Dendritic cell treated with granulocyte-macrophage colony-stimulating factor and Interleukin-4, amounts not matched to agents 40 ng/mL and 50 ng/mL, for 4 days (primary cell): ENCODE data around the gene MAG.

Source experiments
- H3K27ac Mint-ChIP-seq: one replicate; pipeline ENCODE4 v1.8.0; 2022; ENCODE audit warnings: mild to moderate bottlenecking, mixed read lengths
- H3K27me3 Mint-ChIP-seq: one replicate; pipeline ENCODE4 v1.8.0; 2022; ENCODE audit warnings: mild to moderate bottlenecking, mixed read lengths
- H3K36me3 Mint-ChIP-seq: one replicate; pipeline ENCODE4 v1.8.0; 2022; ENCODE audit warnings: low read depth, mixed read lengths
- H3K4me1 Mint-ChIP-seq: one replicate; pipeline ENCODE4 v1.8.0; 2022; ENCODE audit warnings: low read depth, mixed read lengths
- H3K4me3 Mint-ChIP-seq: one replicate; pipeline ENCODE4 v1.8.0; 2022; ENCODE audit warnings: mild to moderate bottlenecking, moderate library complexity, mixed read lengths
- H3K9me3 Mint-ChIP-seq: one replicate; pipeline ENCODE4 v1.8.0; 2022; ENCODE audit warnings: mixed read lengths
- intact Hi-C: fragments of 100-400 bp; cut with micrococcal nuclease; formaldehyde crosslinking; loops from one replicate; pipeline ENCODE4 v1.15.0; 2022

The MAG gene

GRCh38 chr19:35306473-35307246 is 14.7 kb downstream of the MAG start:
- no peak overlapping the region for H3K4me3 Mint-ChIP-seq
- no peaks in the 10 kb centered on the region for H3K9me3 Mint-ChIP-seq
- peak overlapping the region; percentile 53 for H3K27ac Mint-ChIP-seq
- H3K27me3 Mint-ChIP-seq: peaks cover 18% of the 10 kb centered on the region
- no peaks in the 10 kb centered on the region for H3K36me3 Mint-ChIP-seq
- intact Hi-C loops: no loop called here
- peaks cover 39% of the 10 kb centered on the region for H3K4me1 Mint-ChIP-seq

- Mint-ChIP-seq H3K36me3 (no peaks in the 10 kb centered on the region), H3K4me1 (peaks cover 42% of the 10 kb centered on the region), H3K27me3 (peaks cover 20% of the 10 kb centered on the region), H3K27ac (peak overlapping the region; percentile 53), H3K4me3 (no peak overlapping the region), H3K9me3 (no peaks in the 10 kb centered on the region)
- intact Hi-C loops: no loop called here
Measured at GRCh38 chr19:35307931-35308330, 16.0 kb downstream of the MAG start.

GRCh38 chr19:35308910-35309309 is 16.9 kb downstream of the MAG start:
- peaks cover 44% of the 10 kb centered on the region for H3K4me1 Mint-ChIP-seq
- no peaks in the 10 kb centered on the region for H3K36me3 Mint-ChIP-seq
- H3K27ac Mint-ChIP-seq: peak overlapping the region; percentile 20
- intact Hi-C loops: no loop called here
- no peaks in the 10 kb centered on the region for H3K9me3 Mint-ChIP-seq
- no peak overlapping the region for H3K4me3 Mint-ChIP-seq
- H3K27me3 Mint-ChIP-seq: peaks cover 20% of the 10 kb centered on the region

GRCh38 chr19:35309481-35310279 is 17.7 kb downstream of the MAG start:
- Mint-ChIP-seq H3K4me1 (peaks cover 46% of the 10 kb centered on the region), H3K27ac (peak overlapping the region; percentile 20), H3K4me3 (no peak overlapping the region), H3K27me3 (peaks cover 17% of the 10 kb centered on the region), H3K36me3 (no peaks in the 10 kb centered on the region), H3K9me3 (no peaks in the 10 kb centered on the region)
- intact Hi-C loops: no loop called here

GRCh38 chr19:35310331-35310730 is 18.4 kb downstream of the MAG start:
- Mint-ChIP-seq H3K4me3 (no peak overlapping the region), H3K27me3 (peaks cover 17% of the 10 kb centered on the region), H3K27ac (peak overlapping the region; percentile 4), H3K9me3 (no peaks in the 10 kb centered on the region), H3K4me1 (peaks cover 46% of the 10 kb centered on the region), H3K36me3 (no peaks in the 10 kb centered on the region)
- intact Hi-C loops: no loop called here

GRCh38 chr19:35310811-35311465 is 19.0 kb downstream of the MAG start:
- Mint-ChIP-seq H3K27ac (peak overlapping the region; percentile 48), H3K4me1 (peaks cover 50% of the 10 kb centered on the region), H3K36me3 (no peaks in the 10 kb centered on the region), H3K27me3 (peaks cover 19% of the 10 kb centered on the region), H3K4me3 (no peak overlapping the region), H3K9me3 (no peaks in the 10 kb centered on the region)
- intact Hi-C loops: no loop called here

- peaks cover 44% of the 10 kb centered on the region for H3K4me1 Mint-ChIP-seq
- peak overlapping the region; percentile 48 for H3K27ac Mint-ChIP-seq
- intact Hi-C loops: no loop called here
- no peak overlapping the region for H3K4me3 Mint-ChIP-seq
- H3K36me3 Mint-ChIP-seq: no peaks in the 10 kb centered on the region
- no peaks in the 10 kb centered on the region for H3K9me3 Mint-ChIP-seq
- peaks cover 19% of the 10 kb centered on the region for H3K27me3 Mint-ChIP-seq
Measured at GRCh38 chr19:35311901-35312665, 20.1 kb downstream of the MAG start.

- peaks cover 46% of the 10 kb centered on the region for H3K4me1 Mint-ChIP-seq
- no peaks in the 10 kb centered on the region for H3K9me3 Mint-ChIP-seq
- H3K36me3 Mint-ChIP-seq: no peaks in the 10 kb centered on the region
- intact Hi-C loops: no loop called here
- H3K27me3 Mint-ChIP-seq: peaks cover 14% of the 10 kb centered on the region
- H3K4me3 Mint-ChIP-seq: no peak overlapping the region
- peak overlapping the region; percentile 31 for H3K27ac Mint-ChIP-seq
Measured at GRCh38 chr19:35313587-35313986, 21.6 kb downstream of the MAG start.

GRCh38 chr19:35314031-35314430 is 22.1 kb downstream of the MAG start:
- H3K4me1 Mint-ChIP-seq: peaks cover 51% of the 10 kb centered on the region

GRCh38 chr19:35314858-35315470 is 23.0 kb downstream of the MAG start:
- peaks cover 58% of the 10 kb centered on the region for H3K4me1 Mint-ChIP-seq

More at GRCh38 chr19:35314031-35314430, 22.1 kb downstream of the MAG start:
- Mint-ChIP-seq H3K36me3 (no peaks in the 10 kb centered on the region), H3K27me3 (peaks cover 14% of the 10 kb centered on the region), H3K27ac (no peak overlapping the region), H3K4me3 (no peak overlapping the region), H3K9me3 (no peaks in the 10 kb centered on the region)
- intact Hi-C loops: no loop called here

GRCh38 chr19:35315883-35316282 is 23.9 kb downstream of the MAG start:
- Mint-ChIP-seq H3K9me3 (no peaks in the 10 kb centered on the region), H3K27me3 (peaks cover 6% of the 10 kb centered on the region), H3K27ac (peak overlapping the region; percentile 65), H3K4me3 (no peak overlapping the region), H3K4me1 (peaks cover 67% of the 10 kb centered on the region), H3K36me3 (no peaks in the 10 kb centered on the region)
- intact Hi-C loops: loop anchor here (5.0 kb wide), 1 partner anchor 34 kb away; the partner anchor contains the start of gene HAMP

More at GRCh38 chr19:35314858-35315470, 23.0 kb downstream of the MAG start:
- Mint-ChIP-seq H3K27me3 (peaks cover 12% of the 10 kb centered on the region), H3K4me3 (no peak overlapping the region), H3K27ac (no peak overlapping the region), H3K9me3 (no peaks in the 10 kb centered on the region), H3K36me3 (no peaks in the 10 kb centered on the region)
- intact Hi-C loops: loop anchor here (5.0 kb wide), 1 partner anchor 33 kb away; the partner anchor contains the start of gene HAMP

GRCh38 chr19:35316560-35316959 is 24.6 kb downstream of the MAG start:
- peaks cover 5% of the 10 kb centered on the region for H3K27me3 Mint-ChIP-seq
- H3K4me3 Mint-ChIP-seq: no peak overlapping the region
- H3K27ac Mint-ChIP-seq: peak overlapping the region; percentile 65
- peaks cover 70% of the 10 kb centered on the region for H3K4me1 Mint-ChIP-seq
- no peaks in the 10 kb centered on the region for H3K36me3 Mint-ChIP-seq
- no peaks in the 10 kb centered on the region for H3K9me3 Mint-ChIP-seq
- intact Hi-C loops: loop anchor here (5.0 kb wide), 1 partner anchor 34 kb away; the partner anchor contains the start of gene HAMP
